Measurements from ENCODE around the gene SEPTIN7.

Gene SEPTIN7

GRCh38 chr7:35792472-35792871, 8.4 kb upstream of the SEPTIN7 start:
- no peak for DNase-seq

DNA sequence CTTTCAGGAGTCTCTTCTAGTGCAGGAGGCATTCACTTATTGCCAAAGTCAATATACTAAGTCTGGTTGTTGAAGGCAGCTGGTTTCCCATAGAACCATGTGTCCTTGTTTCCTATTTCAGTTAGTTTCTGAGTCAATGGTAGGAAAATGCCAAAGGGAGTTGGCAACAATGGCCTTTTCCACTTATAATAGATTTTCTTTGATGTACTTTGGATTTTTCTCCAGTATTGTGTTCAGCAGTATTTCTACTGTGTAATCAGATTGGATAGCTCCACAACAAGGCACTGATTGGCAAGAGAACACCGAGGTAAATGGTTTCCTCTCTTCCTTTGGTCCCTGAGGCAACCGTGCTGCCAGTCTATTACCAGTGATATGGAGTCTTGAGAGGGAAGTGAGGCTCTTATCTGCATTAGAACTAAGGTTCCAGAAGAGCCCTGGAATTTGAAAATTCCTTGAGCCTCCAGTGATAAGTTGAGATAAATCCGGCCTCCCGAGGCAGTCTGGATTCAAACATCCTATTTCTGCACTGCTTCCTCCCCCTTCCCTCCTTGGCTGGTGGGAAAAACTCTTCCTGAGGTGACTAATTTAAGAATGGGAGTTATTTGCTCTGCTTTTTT, 7.9 kb upstream of the SEPTIN7 start:
- no peak for DNase-seq

GRCh38 chr7:35797311-35797710, 3.5 kb upstream of the SEPTIN7 start:
- DNase-seq = no peak

- peak; percentile 90 for DNase-seq
Observed at GRCh38 chr7:35799846-35800717, 775 bp upstream of the SEPTIN7 start.

- DNase-seq = peak; percentile 32
Observed at GRCh38 chr7:35801392-35802101, 690 bp downstream of the SEPTIN7 start.

DNA sequence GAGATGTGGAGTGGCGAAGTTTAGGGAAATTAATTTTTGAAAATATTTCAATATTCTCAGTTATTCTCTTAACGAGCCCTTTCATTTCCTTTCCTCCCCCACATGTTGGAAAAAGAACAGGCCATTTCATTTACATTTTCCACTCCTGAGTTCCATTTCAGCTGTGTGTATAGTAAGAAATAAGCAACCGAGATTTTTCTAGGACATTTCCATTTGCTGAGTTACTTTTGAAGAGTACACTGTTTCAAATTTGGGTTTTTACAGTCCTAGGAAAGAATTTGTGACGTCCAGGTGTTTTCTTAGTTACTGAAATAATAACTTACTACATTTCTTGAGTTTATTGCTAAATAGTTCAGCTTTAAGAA, 1.2 kb downstream of the SEPTIN7 start:
- DNase-seq = no peak

DNA sequence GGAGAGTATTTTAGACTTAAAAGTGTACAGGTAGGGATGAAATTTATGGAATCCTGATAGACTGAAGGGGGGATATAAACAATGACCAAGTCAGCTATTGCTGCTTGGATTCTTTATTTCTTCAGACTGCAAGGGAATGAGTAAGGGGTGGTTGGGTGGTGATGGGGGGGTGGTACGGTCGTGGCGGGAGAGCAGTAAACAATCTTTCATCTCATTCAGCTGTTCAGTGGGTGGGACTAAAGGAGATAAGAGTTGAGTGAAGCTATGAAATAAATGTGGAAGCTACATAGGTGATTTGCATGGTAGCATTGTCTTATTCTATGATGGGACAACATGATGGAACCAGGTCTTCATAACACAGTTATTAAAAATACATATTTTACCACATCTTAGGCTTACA, 1.8 kb downstream of the SEPTIN7 start:
- DNase-seq = no peak

DNA sequence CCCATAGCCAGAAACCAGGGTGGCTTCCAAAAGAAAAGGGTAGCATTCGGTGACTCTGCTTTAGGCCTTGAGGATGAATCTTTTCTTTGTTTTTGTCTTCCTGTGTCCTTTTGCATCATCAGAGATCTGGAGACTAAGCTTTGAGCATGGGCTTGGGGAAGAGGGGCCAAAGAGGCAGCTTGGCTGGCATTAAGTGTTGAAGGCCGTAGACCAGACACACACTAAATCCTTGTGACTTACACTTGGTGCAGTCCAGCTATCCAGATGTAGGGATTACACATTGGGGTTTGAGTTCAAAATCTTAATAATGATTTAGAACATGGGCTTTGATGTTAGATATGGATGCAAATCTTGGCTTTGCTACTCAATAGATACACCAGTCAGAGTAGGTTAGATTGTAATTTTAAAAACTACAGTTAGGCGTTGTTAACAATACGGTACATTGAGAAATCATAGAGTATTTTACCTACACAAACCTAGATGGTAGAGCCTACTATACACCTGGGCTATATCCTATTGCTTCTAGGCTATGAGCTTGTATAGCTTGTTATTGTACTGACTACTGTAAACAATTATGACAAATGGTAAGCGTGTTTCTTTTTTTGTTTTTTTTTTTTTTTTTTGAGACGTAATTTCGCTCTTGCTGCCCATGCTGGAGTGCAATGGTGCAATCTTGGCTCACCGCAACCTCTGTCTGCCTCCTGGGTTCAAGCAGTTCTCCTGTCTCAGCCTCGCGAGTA, 3.5 kb downstream of the SEPTIN7 start:
- DNase-seq = no peak

- no peak for DNase-seq
Observed at GRCh38 chr7:35805876-35806275, 5.0 kb downstream of the SEPTIN7 start.

GRCh38 chr7:35816514-35816913, 15.7 kb downstream of the SEPTIN7 start:
- DNase-seq = no peak

- no peak for DNase-seq
Observed at GRCh38 chr7:35817181-35817580, 16.3 kb downstream of the SEPTIN7 start.

DNA sequence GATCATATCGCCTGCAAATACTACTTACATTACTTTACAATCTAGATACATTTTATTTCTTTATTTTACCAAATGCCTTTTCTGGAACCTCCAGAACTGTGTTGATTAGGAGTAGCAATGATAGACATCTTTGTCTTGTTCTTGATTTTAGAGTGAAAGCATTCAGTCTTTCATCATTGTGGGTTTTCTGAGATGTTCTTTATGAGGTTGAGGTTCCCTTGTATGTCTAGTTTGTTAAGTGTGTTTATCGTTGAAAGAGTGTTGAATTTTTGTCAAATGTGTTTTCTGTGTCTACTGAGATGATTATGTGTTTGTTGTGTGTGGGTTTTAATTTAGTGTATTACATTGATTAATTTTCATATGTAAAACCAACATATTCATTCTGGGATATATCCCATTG, 17.1 kb downstream of the SEPTIN7 start:
- no peak for DNase-seq

DNA sequence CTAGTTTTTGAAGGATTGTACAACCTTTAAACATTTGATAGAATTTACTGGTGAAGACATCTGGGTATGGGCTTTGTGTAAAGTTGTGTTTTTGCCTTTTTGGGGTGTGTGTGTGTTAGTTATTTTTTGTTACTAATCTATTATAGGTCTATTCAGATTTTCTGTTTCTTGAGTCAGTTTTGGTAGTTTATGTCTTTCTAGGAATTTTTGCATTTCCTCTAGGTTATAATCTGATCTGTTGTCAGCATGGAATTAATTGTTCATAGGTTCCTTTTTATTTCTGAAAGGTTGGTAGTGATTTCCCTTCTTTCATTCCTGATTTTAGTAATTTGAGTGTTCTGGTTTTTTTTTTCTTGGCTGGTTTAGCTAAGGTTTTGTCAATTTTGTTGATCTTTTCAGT, 17.7 kb downstream of the SEPTIN7 start:
- no peak for DNase-seq

- DNase-seq = no peak
Observed at GRCh38 chr7:35819310-35819709, 18.5 kb downstream of the SEPTIN7 start.

DNA sequence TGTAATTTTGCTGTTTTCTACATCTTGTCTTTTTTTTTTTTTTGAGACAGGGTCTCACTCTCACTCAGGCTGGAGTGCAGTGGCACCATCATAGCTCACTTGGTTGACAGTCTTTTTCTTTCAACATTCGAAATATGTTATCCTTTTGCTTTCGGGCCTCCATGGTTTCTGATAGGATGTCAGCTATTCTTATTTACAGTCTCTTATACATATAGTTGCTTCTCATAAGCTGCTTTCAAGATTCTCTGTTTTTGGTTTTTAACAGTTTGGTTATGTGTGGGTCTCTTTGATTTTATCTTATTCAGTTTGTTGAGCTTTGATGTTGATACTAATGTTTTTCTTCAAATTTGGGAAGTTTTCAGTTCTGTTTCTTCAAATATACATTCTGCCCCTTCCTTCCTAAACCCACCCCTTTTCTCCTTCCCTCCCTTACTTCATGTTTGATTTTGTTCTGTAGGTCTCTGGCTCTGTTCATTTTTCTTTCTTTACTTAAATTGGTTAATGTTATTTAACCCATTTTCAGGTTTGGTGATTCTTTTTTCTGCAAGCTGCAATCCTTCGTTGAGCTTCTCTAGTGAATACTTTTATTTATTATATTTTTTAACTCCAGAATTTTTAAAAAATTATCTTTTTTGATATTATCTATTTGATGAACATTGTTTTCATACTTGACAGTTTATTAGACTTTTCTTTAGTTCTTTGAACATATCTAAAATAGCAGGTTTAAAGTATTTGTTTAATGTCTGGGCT, 19.3 kb downstream of the SEPTIN7 start:
- DNase-seq = no peak

DNA sequence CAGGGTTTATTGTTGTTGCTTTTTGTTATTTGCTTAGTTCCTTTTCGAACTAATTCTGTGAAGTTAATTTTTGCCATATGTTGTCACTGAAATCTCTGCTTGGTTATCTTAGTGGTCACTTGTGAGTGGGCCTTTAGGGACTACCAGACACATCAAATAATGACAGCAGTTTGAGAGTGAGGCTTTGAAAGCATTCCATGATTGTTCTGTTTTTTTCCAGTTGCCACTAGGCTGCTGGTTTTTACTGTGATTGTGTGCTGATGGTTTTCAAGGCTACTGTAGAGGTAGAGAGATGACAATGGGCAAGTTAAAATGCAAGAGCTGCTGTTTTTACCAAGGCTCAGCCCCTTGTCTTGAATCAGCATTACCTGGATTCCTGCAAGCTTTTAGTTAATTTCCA, 20.0 kb downstream of the SEPTIN7 start:
- no peak for DNase-seq

- no peak for DNase-seq
Observed at GRCh38 chr7:35823440-35823839, 22.6 kb downstream of the SEPTIN7 start.

GRCh38 chr7:35825974-35826373, 25.1 kb downstream of the SEPTIN7 start:
- no peak for DNase-seq

DNA sequence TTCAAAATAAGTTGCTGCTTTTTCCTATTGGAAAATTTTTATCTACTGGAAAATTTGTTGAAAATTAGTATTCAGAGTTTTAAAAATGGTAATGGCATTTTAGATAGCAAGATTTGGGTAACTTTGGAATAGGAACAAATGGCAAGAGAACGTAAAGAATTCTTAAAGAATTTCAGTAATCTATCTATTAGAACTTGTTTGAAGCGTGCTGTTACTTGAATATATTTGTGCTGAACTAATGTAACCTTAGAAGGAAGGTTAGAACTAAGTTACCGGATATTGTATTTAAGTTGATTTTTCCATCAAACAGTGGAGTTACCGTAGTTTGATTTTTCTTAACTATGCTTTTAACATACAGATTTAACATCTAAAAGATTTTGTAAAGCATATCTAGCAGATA, 25.9 kb downstream of the SEPTIN7 start:
- DNase-seq = no peak

GRCh38 chr7:35828817-35829216, 28.0 kb downstream of the SEPTIN7 start:
- DNase-seq = no peak

DNA sequence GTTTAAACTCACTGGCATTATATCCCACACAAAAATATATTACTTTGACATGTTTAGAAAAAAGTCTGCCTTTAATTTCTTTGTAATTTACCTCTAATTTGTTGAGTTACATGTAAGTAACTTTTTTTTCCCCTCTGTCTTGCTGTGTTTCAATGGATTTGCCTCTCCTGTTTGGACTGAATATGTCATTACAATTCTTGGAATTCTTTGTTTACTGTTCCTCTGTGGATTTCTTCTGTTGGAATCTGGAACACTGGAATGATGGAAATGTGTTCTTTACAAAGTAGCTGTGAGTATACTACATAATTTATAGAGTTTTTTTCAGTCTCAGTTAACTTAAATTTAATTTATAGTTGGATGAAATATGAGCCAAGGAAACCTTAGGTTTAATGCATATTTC, 30.4 kb downstream of the SEPTIN7 start:
- no peak for DNase-seq
